COLO829 (cell line): Measurements from ENCODE around the gene SLC19A3.
"Not testable (repeated sequence)": the region's sequence is repeated elsewhere in the genome, so short reads cannot be mapped to it uniquely, and the experiment has no call there.

Experiments used
- DNase-seq: peaks from one replicate; pipeline ENCODE4 v3.0.0; 2012; ENCODE audit warnings: low spot score

The SLC19A3 gene

DNA sequence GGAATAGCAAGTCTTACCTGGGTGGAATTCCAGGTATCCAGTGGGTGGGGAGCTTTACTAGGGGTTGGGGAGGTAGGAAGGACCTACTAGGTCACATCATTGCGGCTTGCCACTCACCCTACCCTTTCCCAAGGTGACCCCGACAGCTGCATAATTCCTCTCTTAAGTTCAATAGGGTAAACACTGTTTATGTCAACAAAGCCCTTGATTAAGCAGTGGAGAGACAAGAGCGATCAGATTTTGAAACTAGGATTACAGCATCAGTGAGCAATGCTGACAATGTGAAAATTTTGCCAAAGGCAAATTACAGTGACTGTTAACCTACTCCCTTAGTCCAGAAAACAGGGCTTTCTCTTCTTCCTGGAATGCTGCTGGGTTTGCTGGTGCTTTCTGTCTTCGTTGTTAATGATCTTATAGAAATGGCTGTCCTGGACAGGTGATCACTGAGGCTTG lies 14.5 kb downstream of the SLC19A3 start:
- DNase-seq = no peak

GRCh38 chr2:227701556-227701955 lies 16.3 kb downstream of the SLC19A3 start:
- no peak for DNase-seq

DNA sequence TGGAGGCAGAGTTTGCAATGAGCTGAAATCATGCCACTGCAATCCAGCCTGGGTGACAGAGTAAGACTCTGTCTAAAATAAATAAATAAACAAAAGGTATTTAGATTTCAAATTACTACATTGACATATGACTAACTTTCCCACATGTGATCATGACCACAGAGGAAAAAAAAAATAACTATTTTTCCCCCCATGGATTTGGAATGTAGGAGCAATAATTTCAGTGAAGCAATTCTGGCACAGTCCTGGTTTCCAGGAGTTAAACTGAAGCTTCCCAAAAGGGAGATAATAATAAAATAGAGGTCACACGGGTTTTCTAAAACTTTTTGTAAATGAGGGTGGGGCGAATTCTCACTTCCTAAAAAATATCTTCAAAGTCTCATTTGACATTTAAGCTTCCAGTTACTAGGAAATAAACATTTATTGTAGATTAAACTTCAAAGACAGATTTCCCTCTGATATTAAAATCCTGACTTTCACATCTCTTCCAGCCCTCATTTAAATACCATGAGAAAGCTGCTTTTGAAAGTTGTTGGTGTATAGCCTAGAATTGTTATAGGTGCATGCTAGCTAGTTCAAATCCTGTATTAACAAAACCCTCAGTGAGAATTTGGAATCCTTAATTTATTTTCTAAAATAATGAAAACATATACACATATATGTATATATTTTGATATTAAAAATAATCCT lies 20.7 kb downstream of the SLC19A3 start:
- no peak for DNase-seq

DNA sequence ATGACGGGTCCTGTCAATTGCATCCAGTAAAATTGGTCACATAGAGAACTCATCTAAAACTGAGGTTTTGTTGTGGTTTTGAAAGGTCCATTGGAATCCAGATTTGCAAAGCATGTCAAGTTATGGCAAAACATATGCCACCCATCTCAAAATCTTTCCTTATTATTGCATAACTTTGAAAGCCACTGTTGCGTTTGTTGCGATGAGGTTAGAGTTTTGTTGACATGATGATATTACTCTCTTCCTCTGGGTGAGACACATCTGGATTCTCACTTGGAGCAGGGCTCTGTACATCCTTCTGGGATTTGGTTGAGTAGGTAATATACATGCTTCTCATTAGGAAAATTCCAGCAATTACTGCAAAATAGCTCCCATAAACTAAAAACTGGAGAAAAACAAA lies 30.6 kb downstream of the SLC19A3 start:
- DNase-seq = no peak

DNA sequence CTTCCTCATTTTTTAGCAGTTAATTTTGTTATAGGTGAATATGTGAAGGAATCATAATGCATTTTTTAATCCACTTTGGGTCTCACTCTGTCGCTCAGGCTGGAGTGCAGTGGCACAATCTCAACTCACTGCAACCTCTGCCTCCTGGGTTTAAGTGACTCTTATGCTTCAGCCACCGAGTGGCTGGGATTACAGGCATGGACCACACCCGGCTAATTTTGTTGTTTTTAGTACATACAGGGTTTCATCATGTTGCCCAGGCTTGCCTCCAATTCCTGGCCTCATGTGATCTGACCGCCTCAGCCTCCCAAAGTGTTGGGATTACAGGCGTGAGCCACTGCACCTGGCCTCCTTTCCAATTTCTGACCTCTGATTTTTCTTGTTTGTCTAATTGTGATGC lies 33.6 kb downstream of the SLC19A3 start:
- DNase-seq = no peak

DNA sequence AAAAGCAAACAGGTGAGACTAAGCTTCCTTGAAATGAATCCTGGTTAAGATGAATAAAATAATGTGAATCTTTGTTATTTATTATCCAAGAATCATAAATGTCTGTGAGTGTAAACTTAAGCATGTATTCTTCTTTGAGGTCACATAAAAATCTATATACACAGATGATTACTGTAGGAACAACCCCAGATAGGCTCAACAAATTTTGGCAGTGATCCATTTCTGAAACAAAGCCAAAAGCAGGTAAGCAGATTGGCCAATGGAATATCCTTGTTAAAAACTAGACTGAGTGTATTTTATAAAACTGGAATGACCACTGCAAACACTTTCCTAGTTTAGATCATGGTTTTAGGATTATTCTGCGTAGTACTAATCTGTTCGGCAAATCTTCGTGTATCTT lies 39.9 kb downstream of the SLC19A3 start:
- no peak for DNase-seq

GRCh38 chr2:227674485-227674884 lies 43.3 kb downstream of the SLC19A3 start:
- no peak for DNase-seq

GRCh38 chr2:227673620-227674019 lies 44.2 kb downstream of the SLC19A3 start:
- not testable (repeated sequence) for DNase-seq

- no peak for DNase-seq
These were observed 46.5 kb downstream of the SLC19A3 start for GRCh38 chr2:227671170-227671905.

DNA sequence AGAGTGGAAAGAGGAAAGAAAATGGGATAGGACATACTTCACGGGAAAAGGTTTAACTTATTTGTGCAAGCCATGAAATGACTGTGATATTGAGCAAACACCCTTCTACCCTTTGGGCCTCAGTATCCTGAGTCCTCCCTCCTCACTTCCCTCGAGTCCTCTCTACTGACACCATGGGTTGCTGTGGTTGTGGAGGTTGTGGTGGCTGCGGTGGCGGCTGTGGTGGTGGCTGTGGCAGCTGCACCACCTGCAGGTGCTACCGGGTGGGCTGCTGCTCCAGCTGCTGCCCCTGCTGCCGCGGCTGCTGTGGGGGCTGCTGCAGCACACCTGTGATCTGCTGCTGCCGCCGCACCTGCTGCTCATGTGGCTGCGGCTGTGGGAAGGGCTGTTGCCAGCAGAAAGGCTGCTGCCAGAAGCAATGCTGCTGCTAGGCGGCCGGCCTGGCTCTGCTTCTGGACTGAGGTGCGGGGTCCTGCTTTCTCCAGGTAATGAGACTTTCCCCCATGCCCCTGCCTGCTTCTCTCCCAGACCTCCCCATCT lies 51.1 kb downstream of the SLC19A3 start, which contains the start of gene SCYGR5:
SCYGR5 (plus strand) TSS at position 174 of the 540 bp plus-strand sequence; CDS start at position 174, 0 bp downstream.
- DNase-seq = not testable (repeated sequence)

DNA sequence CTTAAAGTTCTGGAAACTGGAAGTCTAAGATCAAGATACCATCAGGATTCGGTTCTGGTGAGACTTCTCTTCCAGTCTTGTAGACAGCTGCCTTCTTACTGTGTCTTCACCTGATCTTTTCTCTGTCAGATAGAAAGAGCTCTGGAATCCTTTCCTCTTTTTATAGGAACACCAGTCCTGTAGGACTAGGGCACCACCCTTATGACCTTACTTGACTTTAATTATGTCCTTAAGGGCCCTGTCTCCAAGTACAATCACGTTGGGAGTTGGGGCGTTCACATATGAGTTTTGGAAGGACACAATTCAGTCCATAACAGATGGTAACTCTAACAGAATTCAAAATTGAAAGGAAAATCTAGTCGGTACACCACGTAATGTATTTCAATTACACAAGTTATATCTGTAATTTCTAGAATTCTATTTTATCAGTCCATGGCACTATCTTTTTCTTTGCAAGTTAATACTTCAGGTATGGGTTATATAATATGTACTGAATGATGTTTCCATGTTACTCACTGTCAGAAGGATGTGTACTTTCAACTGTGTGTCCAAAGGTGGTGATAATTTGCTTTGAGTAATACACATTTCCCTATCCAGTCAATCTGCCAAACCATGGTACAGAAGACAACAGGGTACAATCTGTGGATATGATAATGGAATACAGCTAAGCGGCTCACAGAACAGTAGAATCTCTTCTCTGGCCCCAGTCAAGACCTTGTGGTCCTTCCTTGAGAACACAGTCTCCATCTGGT lies 52.5 kb downstream of the SLC19A3 start:
- DNase-seq = no peak

DNA sequence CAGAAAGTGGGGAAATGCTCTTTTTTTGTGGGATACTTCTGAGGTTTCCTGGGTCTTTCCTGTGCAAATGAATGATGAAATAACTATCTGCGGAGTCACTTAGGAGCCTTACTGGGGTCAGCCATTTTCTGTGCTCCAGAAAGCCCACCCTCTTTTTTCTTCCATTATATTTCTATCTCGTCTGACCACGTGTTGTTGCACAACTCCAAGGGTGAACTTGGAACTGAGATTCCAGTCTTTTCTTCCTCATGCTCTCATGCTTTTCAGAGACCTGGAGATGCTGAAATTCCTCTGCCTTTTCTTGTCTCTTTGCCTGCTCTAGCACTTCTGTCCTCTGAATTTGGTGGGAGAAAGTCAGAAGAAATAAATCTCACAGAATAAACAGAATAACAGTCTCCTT lies 56.0 kb downstream of the SLC19A3 start:
- DNase-seq = no peak

DNA sequence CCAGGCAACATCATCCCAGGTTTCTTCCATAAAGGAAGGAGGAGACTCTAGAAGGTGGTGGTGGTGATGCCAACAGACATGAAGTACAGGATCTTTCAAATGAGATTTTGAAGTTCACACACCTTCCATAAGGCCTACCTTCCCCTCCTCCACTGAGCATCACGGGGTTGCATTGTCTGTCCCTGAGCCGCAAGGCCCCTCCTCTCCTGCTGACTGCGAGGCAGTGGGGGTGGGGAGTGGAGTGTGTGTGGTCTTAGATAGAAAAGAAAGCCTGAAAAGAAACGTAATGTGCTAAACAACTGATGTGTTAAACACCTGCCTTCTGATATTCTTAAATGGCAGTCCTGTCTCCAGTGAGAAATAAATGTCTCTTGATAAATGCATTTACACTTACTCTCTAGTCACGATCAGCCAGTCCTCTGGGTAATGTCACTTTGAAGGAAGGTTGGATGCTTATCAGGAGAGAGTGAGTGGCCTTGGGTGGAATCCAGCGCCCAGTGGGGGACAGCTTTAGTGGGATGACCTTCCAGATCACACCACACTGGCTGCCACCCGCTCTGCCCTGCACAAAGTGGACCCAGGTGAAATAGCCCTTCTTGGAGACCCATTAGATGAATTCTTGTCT lies 56.7 kb downstream of the SLC19A3 start:
- DNase-seq = no peak

- DNase-seq = no peak
These were observed 60.5 kb downstream of the SLC19A3 start for GRCh38 chr2:227657199-227657845.

- DNase-seq = peak; percentile 76
These were observed 62.4 kb downstream of the SLC19A3 start for GRCh38 chr2:227655454-227655853.

- DNase-seq = no peak
These were observed 63.4 kb downstream of the SLC19A3 start for GRCh38 chr2:227654426-227654825.

GRCh38 chr2:227653419-227653818 lies 64.4 kb downstream of the SLC19A3 start:
- DNase-seq = no peak

- no peak for DNase-seq
These were observed 73.8 kb downstream of the SLC19A3 start for GRCh38 chr2:227643990-227644551.

DNA sequence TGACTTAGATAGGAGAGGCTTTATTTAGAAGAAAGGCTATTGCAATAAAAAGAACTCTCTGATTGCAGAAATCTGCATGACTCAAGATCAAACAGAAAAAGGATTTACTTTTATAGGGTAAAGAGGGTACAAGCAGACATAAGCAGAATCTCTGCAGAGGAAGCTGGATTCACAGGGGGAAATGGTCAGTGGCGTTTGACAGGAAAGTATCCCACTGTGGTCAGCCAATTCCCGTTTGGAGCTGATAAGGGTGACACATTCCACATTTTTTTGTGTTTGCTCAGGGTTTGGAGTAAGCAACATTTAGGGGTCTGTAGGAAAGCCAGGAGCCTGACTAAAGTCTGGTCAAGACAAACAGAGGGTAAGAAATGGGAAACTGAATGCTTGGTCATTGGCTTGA lies 75.2 kb downstream of the SLC19A3 start:
- no peak for DNase-seq

DNA sequence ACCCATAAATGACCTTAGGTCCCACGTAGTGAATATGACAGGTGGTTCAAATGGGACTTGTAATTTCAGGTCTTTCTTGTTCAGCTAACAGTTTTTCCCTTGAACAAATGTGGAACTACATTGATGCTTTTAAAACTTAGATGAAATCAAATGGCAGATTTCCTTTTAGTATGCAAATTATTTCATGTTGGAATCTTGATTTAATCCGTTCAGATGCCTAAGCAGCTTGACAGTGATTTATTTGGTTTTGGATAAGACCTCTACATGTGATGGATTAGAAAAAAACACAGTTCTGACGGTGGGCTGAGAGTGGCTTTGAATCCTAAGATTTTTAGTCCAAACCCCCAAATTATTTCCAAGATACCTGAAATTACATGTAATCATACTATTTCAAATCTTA lies 83.6 kb downstream of the SLC19A3 start:
- DNase-seq = no peak
